Gastrocnemius medialis (tissue), 4 donors: ENCODE results near the gene ACOT7.

Experiments
- POLR2A ChIP-seq, 2 donors: fragments of 450-650 bp; IDR thresholded peaks; one replicate each; pipeline ENCODE4 v1.6.1; 2017; ENCODE audit warnings: antibody characterized with exemption in 2 of 2, mild to moderate bottlenecking in 2 of 2, moderate library complexity in 2 of 2
- TF ChIP-seq, protein P1 (sequence below), 5 experiments: fragments of 450-650 bp in 3 of 5; fragments of 200-600 bp in 2 of 5; sonication (generic) in 2 of 5; IDR thresholded peaks in 4 of 5; conservative IDR thresholded peaks in 1 of 5; 1 replicate in 4 of 5; 2 replicates in 1 of 5; pipeline ENCODE4 v1.5.1; 2016 to 2019; ENCODE audit warnings: antibody characterized with exemption in 5 of 5, mild to moderate bottlenecking in 3 of 5, moderate library complexity in 3 of 5

DNA sequence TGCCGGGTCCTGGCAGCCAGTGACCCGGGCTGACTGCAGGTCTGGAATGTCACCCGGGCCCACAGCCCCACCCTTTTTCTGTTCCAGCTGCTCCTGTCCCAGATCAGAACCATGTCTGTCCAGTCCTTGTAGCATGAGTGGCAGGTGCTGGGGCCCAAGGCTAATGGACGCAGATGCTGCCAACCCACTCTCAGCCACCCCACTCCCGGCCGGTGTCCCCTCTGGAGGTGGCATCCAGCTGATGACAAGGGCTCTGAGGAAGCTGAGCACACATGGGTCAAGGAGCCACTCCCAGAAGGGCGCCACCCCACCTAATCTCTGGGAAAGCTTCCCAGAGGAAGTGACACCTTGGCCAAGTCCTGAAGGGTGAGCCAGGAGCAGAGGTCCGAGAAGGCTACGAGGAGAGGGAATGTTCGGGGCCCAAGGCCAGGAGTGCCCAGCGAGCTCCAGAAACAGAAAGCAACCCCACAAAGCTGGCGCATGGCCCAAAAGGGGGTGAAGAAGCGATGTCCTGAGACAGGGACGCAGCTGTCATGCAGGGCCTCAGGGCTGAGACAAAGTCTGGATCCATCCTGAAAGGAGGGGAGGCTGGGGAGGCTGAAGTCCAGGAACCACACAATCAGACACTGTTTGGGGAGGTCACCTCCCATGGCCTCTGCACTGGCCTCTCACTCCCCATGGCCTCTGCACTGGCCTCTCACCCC is 39.5 kb downstream of the ACOT7 start:
- TF ChIP-seq, protein P1, sequence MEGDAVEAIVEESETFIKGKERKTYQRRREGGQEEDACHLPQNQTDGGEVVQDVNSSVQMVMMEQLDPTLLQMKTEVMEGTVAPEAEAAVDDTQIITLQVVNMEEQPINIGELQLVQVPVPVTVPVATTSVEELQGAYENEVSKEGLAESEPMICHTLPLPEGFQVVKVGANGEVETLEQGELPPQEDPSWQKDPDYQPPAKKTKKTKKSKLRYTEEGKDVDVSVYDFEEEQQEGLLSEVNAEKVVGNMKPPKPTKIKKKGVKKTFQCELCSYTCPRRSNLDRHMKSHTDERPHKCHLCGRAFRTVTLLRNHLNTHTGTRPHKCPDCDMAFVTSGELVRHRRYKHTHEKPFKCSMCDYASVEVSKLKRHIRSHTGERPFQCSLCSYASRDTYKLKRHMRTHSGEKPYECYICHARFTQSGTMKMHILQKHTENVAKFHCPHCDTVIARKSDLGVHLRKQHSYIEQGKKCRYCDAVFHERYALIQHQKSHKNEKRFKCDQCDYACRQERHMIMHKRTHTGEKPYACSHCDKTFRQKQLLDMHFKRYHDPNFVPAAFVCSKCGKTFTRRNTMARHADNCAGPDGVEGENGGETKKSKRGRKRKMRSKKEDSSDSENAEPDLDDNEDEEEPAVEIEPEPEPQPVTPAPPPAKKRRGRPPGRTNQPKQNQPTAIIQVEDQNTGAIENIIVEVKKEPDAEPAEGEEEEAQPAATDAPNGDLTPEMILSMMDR (IDR thresholded peaks at IDR 0.05 in 4 of 5, conservative IDR thresholded peaks at IDR 0.05 in 1 of 5) = no peak
- no peak for TF ChIP-seq POLR2A (IDR thresholded peaks at IDR 0.05)
